ENCODE measurements around the gene ESAM. TPM values are rescaled to one million over a fixed set of nuclear protein-coding genes. Genes with fewer than 3 reads are reported as not detected.
A peak's percentile ranks its signal among the peaks of the same experiment; 100 is the strongest.
"Not testable (repeated sequence)": the region's sequence is repeated elsewhere in the genome, so short reads cannot be mapped to it uniquely, and the experiment has no call there.

Gene ESAM
- polyA plus RNA-seq, 3 donors = 56.1 to 72.4 (median 68.1) TPM

DNA sequence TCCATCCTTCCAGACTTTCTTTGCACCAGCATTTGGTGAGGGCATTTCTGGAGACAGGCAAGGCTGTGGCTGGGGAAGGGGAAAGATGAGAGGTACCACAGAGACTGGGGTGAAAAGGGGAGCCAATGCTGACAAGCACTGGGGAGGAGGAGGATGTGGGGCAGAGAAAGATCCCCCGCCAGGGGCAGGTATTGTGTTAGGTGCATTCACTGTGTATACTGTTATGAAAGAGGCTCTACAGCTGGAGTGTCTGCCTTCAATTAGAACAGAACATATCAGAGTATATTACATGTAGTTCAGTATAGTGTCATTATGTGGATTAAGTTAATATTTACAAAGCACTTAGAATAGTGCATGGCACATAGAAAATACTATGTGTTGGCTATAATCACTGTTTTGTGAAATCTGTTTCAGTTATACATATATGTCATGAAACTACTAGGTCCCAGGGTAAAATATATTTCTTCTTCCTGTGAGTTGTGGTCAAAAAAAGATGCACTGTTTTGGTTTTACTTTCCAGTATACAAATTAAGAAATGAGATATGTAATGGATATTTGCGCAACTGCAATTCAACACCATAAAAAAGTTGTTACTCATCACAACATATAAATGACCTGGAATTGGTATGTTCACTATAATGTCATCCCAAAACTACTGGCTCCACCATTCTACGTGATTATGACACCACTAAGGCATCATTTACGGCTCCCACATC lies 29.7 kb upstream of the ESAM start:
- no peak for DNase-seq (ENCODE audit: extremely low read depth in 1 of 11, low read depth in 9 of 11, low spot score in 4 of 11)

GRCh38 chr11:124788521-124788920 lies 26.4 kb upstream of the ESAM start:
- no peak for DNase-seq (ENCODE audit: extremely low read depth in 1 of 11, low read depth in 9 of 11, low spot score in 4 of 11)

GRCh38 chr11:124784051-124784450 lies 22.0 kb upstream of the ESAM start:
- DNase-seq (ENCODE audit: extremely low read depth in 1 of 11, low read depth in 9 of 11, low spot score in 4 of 11) = no peak

DNA sequence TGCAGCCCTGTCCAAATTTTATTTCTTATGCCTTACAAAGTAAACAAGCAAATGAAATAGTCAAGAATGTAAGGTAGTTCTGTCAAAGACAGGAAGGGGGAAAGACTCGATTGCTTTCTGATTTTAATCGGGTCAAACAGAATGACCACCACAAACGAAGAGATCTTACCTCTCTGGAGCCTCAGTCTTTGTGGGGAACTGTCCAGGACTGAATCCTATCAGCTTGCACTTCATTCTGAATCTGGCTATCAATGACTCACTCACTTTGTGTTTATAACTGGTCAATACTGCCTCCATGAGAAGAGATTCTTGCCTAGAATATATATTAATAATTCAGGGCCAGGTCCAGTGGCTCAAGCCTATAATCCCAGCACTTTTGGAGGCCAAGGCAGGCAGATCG lies 20.9 kb upstream of the ESAM start:
- no peak for DNase-seq (ENCODE audit: extremely low read depth in 1 of 11, low read depth in 9 of 11, low spot score in 4 of 11)

GRCh38 chr11:124779568-124779967 lies 17.5 kb upstream of the ESAM start:
- DNase-seq (ENCODE audit: extremely low read depth in 1 of 11, low read depth in 9 of 11, low spot score in 4 of 11) = no peak

GRCh38 chr11:124778281-124778680 lies 16.2 kb upstream of the ESAM start:
- DNase-seq (ENCODE audit: extremely low read depth in 1 of 11, low read depth in 9 of 11, low spot score in 4 of 11) = no peak

- DNase-seq (ENCODE audit: extremely low read depth in 1 of 11, low read depth in 9 of 11, low spot score in 4 of 11) = no peak
These were observed 15.0 kb upstream of the ESAM start for GRCh38 chr11:124776865-124777645.

- DNase-seq (ENCODE audit: extremely low read depth in 1 of 11, low read depth in 9 of 11, low spot score in 4 of 11) = not testable (repeated sequence)
These were observed 8.9 kb upstream of the ESAM start for GRCh38 chr11:124770959-124771358.

DNA sequence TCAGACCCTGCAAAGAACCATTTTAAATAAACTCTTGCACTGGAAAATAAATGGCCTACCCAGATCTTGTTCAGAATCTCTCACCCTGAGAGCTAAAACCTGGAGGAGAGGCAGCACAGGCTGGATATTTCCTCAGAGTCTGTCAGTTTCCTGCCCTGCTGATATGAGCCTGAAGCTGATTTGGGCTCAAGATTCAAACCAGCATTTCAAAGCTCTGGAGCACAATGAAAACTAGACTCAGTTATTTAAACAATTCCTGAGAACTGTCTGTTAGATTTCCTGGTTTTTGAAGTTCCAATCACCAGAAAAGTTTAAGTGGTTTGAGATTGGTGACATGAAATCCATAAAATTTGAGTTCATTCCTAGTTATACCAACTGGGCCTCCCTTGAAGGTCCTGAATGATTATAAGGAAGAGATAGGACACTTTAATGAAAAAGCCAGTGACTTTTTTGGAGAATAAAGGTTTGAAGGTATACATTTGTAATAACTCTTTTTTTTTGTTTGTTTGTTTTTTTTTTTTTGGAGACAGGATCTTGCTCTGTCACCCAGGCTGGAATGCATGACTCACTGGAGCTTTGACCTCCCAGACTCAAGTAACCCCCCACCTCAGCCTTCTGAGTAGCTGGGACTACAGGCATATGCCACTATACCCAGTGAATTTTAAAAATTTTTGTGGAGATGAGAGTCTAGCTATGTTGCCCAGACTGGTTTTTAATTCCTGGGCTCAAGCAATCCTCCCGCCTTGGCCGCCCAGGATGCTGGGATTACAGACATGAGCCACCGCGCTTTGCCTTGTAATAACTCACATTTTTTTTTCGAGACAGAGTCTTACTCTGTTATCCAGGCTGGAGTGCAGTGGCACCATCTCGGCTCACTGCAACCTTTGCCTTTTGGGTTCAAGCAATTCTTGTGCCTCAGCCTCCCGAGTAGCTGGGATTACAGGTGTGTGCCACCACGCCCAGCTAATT lies 8.0 kb upstream of the ESAM start:
- no peak for DNase-seq (ENCODE audit: extremely low read depth in 1 of 11, low read depth in 9 of 11, low spot score in 4 of 11)

DNA sequence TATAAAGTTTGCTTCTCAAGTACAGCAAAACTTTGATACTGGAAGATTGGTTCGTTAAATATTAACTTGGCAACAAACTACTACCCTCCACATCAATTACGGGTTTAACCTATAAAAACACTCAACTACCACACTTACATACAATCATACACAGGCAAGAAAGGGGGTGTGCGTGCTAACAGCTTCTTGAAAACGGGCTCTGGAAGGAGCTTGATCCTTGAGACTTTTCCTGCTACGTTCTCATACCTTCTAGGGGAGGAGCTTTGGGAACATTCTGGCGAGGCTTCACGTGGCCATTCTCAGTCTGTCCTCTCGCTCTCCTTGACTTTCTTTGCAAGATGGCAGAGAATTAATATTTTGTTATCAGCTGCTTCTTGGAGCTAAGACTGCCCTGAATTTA lies 6.8 kb upstream of the ESAM start:
- no peak for DNase-seq (ENCODE audit: extremely low read depth in 1 of 11, low read depth in 9 of 11, low spot score in 4 of 11)

DNA sequence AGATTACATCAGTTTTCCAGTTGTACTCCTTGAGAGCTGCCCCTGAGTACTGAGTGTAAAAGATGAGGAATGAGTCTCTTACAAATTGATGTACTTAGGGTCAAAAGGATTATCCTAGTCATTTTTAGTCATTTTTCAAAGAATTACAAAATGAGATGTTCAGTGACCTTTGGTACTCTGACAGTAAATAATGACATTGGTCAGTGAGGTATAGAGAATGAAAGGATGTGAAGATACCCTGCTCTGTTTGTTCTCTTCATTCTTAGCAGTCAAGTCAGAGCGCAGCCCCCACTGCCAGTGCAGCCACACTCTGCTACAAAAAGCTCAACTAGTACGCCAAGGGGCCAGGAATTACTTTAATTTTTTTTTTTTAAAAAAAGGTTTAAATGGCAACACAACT lies 4.1 kb upstream of the ESAM start:
- no peak for DNase-seq (ENCODE audit: extremely low read depth in 1 of 11, low read depth in 9 of 11, low spot score in 4 of 11)

DNA sequence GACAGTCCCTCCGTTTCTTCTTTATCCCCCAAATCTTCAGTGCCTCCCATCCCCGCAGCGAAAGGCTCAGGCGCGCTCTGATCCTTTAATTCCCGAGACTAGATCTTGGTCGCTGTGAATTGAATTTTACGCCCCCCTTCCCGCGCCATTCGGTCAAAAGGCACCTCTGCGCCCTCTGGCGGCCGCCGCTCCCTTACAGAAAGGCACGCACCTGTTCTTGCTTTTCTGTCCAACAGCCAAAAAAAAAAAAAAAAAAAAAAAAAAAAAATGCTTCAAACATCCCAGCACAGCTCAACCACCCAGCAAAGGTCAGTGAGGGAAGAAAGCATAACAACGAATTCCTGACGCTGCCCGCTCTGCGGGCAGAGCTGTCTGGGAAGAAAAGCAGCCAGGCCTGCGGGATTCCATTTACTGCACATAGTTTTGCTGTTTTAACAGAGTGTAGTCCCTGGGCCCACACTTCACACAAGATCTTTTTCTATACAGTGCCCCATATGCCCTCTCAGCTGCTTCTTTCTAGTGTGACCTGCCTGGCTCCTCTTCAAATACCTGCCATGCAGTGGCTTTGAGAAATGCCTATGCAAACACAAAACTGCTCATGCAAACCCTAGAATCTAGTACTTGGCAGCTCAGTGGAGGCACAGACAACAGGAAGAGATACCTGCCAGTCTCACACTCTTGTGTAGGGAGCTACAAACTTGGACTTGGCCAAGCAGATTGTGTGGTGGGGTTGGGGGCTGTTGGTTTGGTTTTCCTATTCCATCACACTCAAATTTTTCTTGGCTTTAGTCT lies 1.3 kb upstream of the ESAM start:
- DNase-seq (ENCODE audit: extremely low read depth in 1 of 11, low read depth in 9 of 11, low spot score in 4 of 11) = peak in 8 of 11 donors; percentile 71 to 88 (median 79)

DNA sequence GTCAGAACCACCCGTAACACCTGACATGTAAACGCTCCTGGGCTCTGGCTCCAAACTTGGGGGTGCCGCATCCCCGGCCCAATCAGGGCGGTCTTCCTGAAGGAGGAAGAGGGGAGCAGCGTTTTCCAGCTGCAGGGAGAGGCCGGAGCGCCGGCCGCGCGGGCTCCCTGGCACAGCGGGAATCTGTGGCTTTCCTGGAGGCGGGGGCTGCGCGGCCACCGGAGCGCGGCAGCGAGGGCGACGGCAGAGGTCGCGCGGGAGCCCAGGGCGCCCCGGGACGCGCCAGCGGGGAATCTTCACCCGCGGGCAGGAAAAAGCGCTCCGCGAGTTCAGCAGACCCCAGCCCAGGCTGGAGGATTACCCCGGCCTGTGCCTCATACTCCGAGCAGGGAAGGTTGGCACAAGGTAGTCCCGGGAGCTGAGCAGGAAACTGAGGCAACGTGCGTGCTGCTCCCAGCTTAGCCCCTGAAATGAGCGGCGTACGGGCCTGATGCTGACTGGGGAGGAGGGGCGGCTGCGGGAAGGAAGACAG lies 600 bp upstream of the ESAM start:
- no peak for DNase-seq (ENCODE audit: extremely low read depth in 1 of 11, low read depth in 9 of 11, low spot score in 4 of 11)

- DNase-seq (ENCODE audit: extremely low read depth in 1 of 11, low read depth in 9 of 11, low spot score in 4 of 11) = no peak
These were observed 587 bp downstream of the ESAM start for GRCh38 chr11:124761301-124762104.

- DNase-seq (ENCODE audit: extremely low read depth in 1 of 11, low read depth in 9 of 11, low spot score in 4 of 11) = no peak
These were observed 1.3 kb downstream of the ESAM start for GRCh38 chr11:124760806-124761205.

- no peak for DNase-seq (ENCODE audit: extremely low read depth in 1 of 11, low read depth in 9 of 11, low spot score in 4 of 11)
These were observed 1.9 kb downstream of the ESAM start for GRCh38 chr11:124760205-124760652.

DNA sequence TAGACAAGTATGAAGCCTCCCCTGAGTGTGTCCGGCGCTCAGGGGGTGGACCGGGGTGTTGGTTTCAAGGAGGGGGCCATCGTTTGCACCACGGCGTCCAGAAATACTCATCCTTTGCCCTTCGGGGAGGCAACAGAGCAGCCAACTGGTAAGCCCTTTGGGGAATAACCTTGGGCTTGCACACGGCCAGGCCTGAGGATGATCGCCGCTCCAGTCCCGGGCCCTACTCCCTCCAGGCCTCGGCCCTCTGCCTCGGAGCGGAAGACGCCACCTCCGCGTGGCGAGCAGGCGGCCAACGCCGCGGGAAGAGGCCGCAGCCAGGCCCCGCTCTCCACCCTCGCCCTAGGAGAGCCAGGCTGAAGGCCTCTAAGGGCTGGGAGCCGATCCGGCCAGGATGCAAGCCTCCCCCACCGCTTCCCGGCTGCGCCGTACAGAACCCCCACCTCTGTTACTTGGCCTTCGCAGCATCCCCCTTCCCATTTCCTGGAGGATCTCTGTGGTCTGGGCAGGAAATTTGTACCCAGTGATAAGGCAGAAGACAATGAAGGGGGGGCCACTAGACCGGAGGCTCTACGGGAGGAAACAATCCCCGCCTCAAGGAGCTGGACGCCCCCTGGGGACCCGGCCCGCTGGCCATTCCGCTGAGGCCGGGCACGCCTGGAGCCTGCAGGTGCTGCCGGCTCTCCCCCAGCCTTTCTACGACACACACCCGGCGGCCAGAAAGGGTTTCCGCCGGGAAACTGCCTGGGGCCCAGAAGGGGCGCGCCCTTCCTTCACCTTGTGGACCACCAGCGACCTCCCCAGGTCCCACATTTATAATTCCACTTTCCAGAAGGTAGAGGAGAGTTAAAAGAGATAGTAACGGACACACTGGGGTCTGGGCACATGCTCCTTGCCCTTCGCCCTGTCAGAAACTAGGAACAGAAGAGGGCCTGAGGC lies 2.6 kb downstream of the ESAM start:
- no peak for DNase-seq (ENCODE audit: extremely low read depth in 1 of 11, low read depth in 9 of 11, low spot score in 4 of 11)

Measured in renal cortex interstitium (tissue), 11 donors.